HEK293 (cell line): ENCODE results near the gene TULP1.
A peak's percentile ranks its signal among the peaks of the same experiment; 100 is the strongest.

Experiments used
- CTCF ChIA-PET: fragments of 350-600 bp; formaldehyde crosslinking; extraction: SDS; loops from one replicate; lab custom pipeline; 2021; ENCODE audit warnings: antibody characterized with exemption; lab: Yijun Ruan, JAX
- POLR2A ChIA-PET: fragments of 300-600 bp; formaldehyde crosslinking; extraction: SDS; loops from one replicate; lab custom pipeline; 2020; ENCODE audit warnings: antibody characterized with exemption, inconsistent platforms; lab: Yijun Ruan, JAX
- H3K27ac ChIP-seq: fragments of 200-500 bp; sonication (Bioruptor generic); 2 replicates; pipeline ENCODE4 v1.5.1; 2014; ENCODE audit warnings: low read depth, low read length, control low read depth, inconsistent platforms; ENCODE audit errors: extremely low read depth
- H3K36me3 ChIP-seq, 2 experiments: fragments of 200-500 bp in 1 of 2; sonication (Bioruptor generic) in 1 of 2; 1 replicate in 1 of 2; 2 replicates in 1 of 2; pipeline ENCODE4 v1.5.1; 2014 to 2017; ENCODE audit warnings: inconsistent platforms in 2 of 2, low read length in 2 of 2; ENCODE audit not compliant: control insufficient read depth in 2 of 2, insufficient read depth in 1 of 2
- H3K4me1 ChIP-seq: fragments of 200-500 bp; sonication (Bioruptor generic); 2 replicates; pipeline ENCODE4 v1.5.1; 2014; ENCODE audit warnings: mild to moderate bottlenecking, low read length, inconsistent platforms; ENCODE audit not compliant: control insufficient read depth, insufficient read depth
- H3K4me3 ChIP-seq: 2 replicates; pipeline ENCODE4 v1.5.1; 2011; ENCODE audit warnings: low read depth, mild to moderate bottlenecking, control low read depth, low read length, moderate library complexity
- H3K9me3 ChIP-seq: fragments of 200-500 bp; sonication (Bioruptor generic); 2 replicates; pipeline ENCODE4 v1.5.1; 2014; ENCODE audit warnings: low read depth, low read length, inconsistent platforms; ENCODE audit not compliant: control insufficient read depth, insufficient read depth
- GLIS1 ChIP-seq: fragments of 450-650 bp; formaldehyde crosslinking; IDR thresholded peaks from 2 replicates; pipeline ENCODE4 v1.5.1; 2016; ENCODE audit warnings: missing biosample characterization, missing genetic modification characterization
- HIC1 ChIP-seq: fragments of 450-650 bp; formaldehyde crosslinking; IDR thresholded peaks from 2 replicates; pipeline ENCODE4 v1.5.1; 2016; ENCODE audit warnings: missing biosample characterization, missing genetic modification characterization
- KLF1 ChIP-seq: fragments of 450-650 bp; formaldehyde crosslinking; IDR thresholded peaks from 2 replicates; pipeline ENCODE4 v1.5.1; 2016; ENCODE audit warnings: missing biosample characterization, missing genetic modification characterization
- MZF1 ChIP-seq: fragments of 450-650 bp; formaldehyde crosslinking; IDR thresholded peaks from 2 replicates; pipeline ENCODE4 v1.5.1; 2017; ENCODE audit warnings: missing biosample characterization, missing genetic modification characterization, borderline replicate concordance
- REST ChIP-seq: fragments of 450-650 bp; formaldehyde crosslinking; IDR thresholded peaks from 2 replicates; pipeline ENCODE4 v1.5.1; 2016; ENCODE audit warnings: missing biosample characterization, missing genetic modification characterization
- YY1 ChIP-seq: fragments of 450-650 bp; formaldehyde crosslinking; IDR thresholded peaks from 2 replicates; pipeline ENCODE4 v1.5.1; 2018; ENCODE audit warnings: missing biosample characterization, missing genetic modification characterization
- ZNF16 ChIP-seq: fragments of 450-650 bp; formaldehyde crosslinking; IDR thresholded peaks from 2 replicates; pipeline ENCODE4 v1.5.1; 2016; ENCODE audit warnings: low read depth, missing biosample characterization, missing genetic modification characterization
- ZNF341 ChIP-seq: fragments of 450-650 bp; formaldehyde crosslinking; IDR thresholded peaks from 2 replicates; pipeline ENCODE4; 2016; ENCODE audit warnings: low read depth, missing biosample characterization, missing genetic modification characterization
- ZNF350 ChIP-seq: fragments of 450-650 bp; formaldehyde crosslinking; IDR thresholded peaks from 2 replicates; pipeline ENCODE4 v1.5.0; 2017; ENCODE audit warnings: missing biosample characterization, mild to moderate bottlenecking, missing genetic modification characterization
- ZNF398 ChIP-seq: fragments of 450-650 bp; formaldehyde crosslinking; IDR thresholded peaks from 2 replicates; pipeline ENCODE4 v1.5.1; 2017; ENCODE audit warnings: missing biosample characterization, missing genetic modification characterization
- ZNF433 ChIP-seq: fragments of 450-650 bp; formaldehyde crosslinking; IDR thresholded peaks from 2 replicates; pipeline ENCODE4 v1.5.1; 2016; ENCODE audit warnings: missing biosample characterization, missing genetic modification characterization, low read depth
- ZNF561 ChIP-seq: fragments of 450-650 bp; IDR thresholded peaks from 2 replicates; pipeline ENCODE4 v1.5.1; 2018; ENCODE audit warnings: missing biosample characterization, missing genetic modification characterization, borderline replicate concordance
- ZNF580 ChIP-seq: fragments of 450-650 bp; formaldehyde crosslinking; IDR thresholded peaks from 2 replicates; pipeline ENCODE4 v1.5.1; 2016; ENCODE audit warnings: missing biosample characterization, missing genetic modification characterization
- ZNF600 ChIP-seq: fragments of 450-650 bp; formaldehyde crosslinking; IDR thresholded peaks from 2 replicates; pipeline ENCODE4 v1.5.1; 2016; ENCODE audit warnings: missing biosample characterization, missing genetic modification characterization
- ZNF692 ChIP-seq: fragments of 450-650 bp; formaldehyde crosslinking; IDR thresholded peaks from 2 replicates; pipeline ENCODE4 v1.5.1; 2016; ENCODE audit warnings: missing biosample characterization, missing genetic modification characterization

Gene TULP1

GRCh38 chr6:35491558-35492257 lies 21.0 kb downstream of the TULP1 start:
- Histone ChIP-seq H3K36me3 (peaks cover 0 to 4% of the 10 kb centered on the region in 2 experiments; a peak in 1 of 3 replicates), H3K27ac (no peak overlapping the region), H3K4me1 (peaks cover 21% of the 10 kb centered on the region), H3K9me3 (no peaks in the 10 kb centered on the region), H3K4me3 (no peak overlapping the region)
- TF ChIP-seq YY1 (tag by site-specific recombination) (no peak), REST (tag by site-specific recombination) (peak; percentile 78), ZNF398 (tag by site-specific recombination) (no peak), ZNF692 (tag by site-specific recombination) (no peak), ZNF600 (0 out of 2 replicates have a peak, but pooled peaks have one; percentile 10), ZNF561 (tag by site-specific recombination) (no peak), ZNF350 (tag by site-specific recombination) (no peak), ZNF16 (tag by site-specific recombination) (no peak), GLIS1 (tag by site-specific recombination) (peak; percentile 86), ZNF580 (tag by site-specific recombination) (no peak), MZF1 (tag by site-specific recombination) (no peak), KLF1 (tag by site-specific recombination) (0 out of 2 replicates have a peak, but pooled peaks have one; percentile 29), ZNF341 (tag by site-specific recombination) (no peak), ZNF433 (no peak), HIC1 (tag by site-specific recombination) (0 out of 2 replicates have a peak, but pooled peaks have one; percentile 10)
- ChIA-PET POLR2A (interaction anchor here (0.9 to 15.4 kb wide), 3 partner anchors 9 to 20 kb away, joined by 3 to 198 read pairs (median 3); partner anchors contain the start of gene RPL10A), CTCF (interaction anchor here (0.6 to 1.2 kb wide), 3 partner anchors 24 to 536 kb away, joined by 3 to 4 read pairs (median 3); partner anchors contain the start of genes MAPK14 and RPL10A)
